GM15510 (cell line): Measurements from ENCODE around the gene CALD1.

Source experiments
- POLR2A ChIP-seq: IDR thresholded peaks from 3 replicates; pipeline ENCODE4 v1.6.1; 2011; ENCODE audit warnings: borderline replicate concordance; ENCODE audit not compliant: insufficient read length; ENCODE audit errors: extremely low read depth

Gene CALD1

GRCh38 chr7:134942690-134943466 is 163.4 kb downstream of the CALD1 start:
- no peak for TF ChIP-seq POLR2A

GRCh38 chr7:134943785-134944400 is 164.5 kb downstream of the CALD1 start:
- TF ChIP-seq POLR2A = no peak

GRCh38 chr7:134945691-134946090 is 166.3 kb downstream of the CALD1 start:
- TF ChIP-seq POLR2A = no peak

GRCh38 chr7:134946260-134946659 is 166.8 kb downstream of the CALD1 start:
- no peak for TF ChIP-seq POLR2A

- no peak for TF ChIP-seq POLR2A
Observed at GRCh38 chr7:134947329-134947728, 167.9 kb downstream of the CALD1 start.

GRCh38 chr7:134947831-134948230 is 168.4 kb downstream of the CALD1 start:
- TF ChIP-seq POLR2A = no peak

- no peak for TF ChIP-seq POLR2A
Observed at GRCh38 chr7:134948246-134948645, 168.8 kb downstream of the CALD1 start.

- TF ChIP-seq POLR2A = no peak
Observed at GRCh38 chr7:134948736-134949135, 169.3 kb downstream of the CALD1 start.

- no peak for TF ChIP-seq POLR2A
Observed at GRCh38 chr7:134949171-134949570, 169.7 kb downstream of the CALD1 start.

- no peak for TF ChIP-seq POLR2A
Observed at GRCh38 chr7:134954197-134955082, 175.0 kb downstream of the CALD1 start.

- no peak for TF ChIP-seq POLR2A
Observed at GRCh38 chr7:134957005-134957404, 177.6 kb downstream of the CALD1 start.

GRCh38 chr7:134959810-134960209 is 180.4 kb downstream of the CALD1 start:
- TF ChIP-seq POLR2A = no peak

- no peak for TF ChIP-seq POLR2A
Observed at GRCh38 chr7:134962270-134962780, 182.9 kb downstream of the CALD1 start.

GRCh38 chr7:134963036-134963435 is 183.6 kb downstream of the CALD1 start:
- no peak for TF ChIP-seq POLR2A

GRCh38 chr7:134966691-134967090 is 187.3 kb downstream of the CALD1 start:
- TF ChIP-seq POLR2A = no peak
